ENCODE measurements around the gene CACFD1.

Gene CACFD1

DNA sequence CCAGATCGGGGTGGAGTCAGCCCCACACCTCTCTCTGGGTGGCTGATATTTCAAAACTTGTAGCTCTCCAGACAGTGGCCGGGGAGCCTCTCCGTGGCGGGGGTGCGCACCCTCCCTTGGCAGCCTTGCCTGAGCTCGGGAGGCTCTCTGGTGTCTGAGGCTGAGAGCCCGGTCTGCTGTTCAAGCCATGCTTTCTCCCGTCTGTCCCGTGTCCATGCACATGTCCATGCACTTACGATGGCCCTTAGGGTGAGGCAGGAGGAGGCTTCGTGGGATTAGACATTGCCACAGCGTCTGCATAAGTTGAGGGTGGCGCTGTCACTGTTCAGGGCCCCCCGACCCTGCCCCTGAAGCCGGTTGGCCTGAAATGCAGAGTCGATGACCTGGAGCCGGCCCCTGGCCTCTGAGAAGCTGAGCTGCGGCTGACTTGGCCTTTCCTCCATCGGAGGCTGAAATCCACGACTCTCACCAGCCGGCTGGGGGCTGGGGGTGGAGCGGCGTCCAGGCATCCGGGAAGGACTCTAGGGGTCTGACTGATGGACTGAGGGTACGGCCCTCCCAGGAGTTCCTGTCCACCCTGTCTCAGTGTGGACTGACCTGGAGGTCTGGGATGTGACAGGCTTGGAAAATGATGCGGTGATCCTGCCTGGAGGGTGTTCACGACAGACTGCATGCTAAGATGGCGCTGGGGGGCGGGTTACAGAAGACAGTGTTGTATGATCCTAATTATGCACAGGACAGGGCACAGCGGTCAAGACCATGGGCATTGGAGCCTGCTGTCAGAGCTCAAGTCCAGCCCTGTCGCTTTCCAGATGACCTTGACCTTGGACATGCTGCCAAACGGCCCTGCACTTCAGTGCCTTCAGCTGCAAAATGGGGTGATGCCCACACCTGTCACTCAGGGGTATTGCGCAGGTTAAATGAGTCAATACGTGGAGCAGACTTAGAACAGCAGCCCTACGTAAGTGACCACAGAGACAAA, 37.4 kb downstream of the CACFD1 start (continued):
- TF ChIP-seq, protein P1, sequence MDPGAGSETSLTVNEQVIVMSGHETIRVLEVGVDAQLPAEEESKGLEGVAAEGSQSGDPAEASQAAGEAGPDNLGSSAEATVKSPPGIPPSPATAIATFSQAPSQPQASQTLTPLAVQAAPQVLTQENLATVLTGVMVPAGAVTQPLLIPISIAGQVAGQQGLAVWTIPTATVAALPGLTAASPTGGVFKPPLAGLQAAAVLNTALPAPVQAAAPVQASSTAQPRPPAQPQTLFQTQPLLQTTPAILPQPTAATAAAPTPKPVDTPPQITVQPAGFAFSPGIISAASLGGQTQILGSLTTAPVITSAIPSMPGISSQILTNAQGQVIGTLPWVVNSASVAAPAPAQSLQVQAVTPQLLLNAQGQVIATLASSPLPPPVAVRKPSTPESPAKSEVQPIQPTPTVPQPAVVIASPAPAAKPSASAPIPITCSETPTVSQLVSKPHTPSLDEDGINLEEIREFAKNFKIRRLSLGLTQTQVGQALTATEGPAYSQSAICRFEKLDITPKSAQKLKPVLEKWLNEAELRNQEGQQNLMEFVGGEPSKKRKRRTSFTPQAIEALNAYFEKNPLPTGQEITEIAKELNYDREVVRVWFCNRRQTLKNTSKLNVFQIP (CRISPR knock-in tag; IDR thresholded peaks at IDR 0.05; ENCODE audit: borderline replicate concordance, low read depth): no peak
- TF ChIP-seq ZNF8 (CRISPR knock-in tag; IDR thresholded peaks at IDR 0.05): no peak

DNA sequence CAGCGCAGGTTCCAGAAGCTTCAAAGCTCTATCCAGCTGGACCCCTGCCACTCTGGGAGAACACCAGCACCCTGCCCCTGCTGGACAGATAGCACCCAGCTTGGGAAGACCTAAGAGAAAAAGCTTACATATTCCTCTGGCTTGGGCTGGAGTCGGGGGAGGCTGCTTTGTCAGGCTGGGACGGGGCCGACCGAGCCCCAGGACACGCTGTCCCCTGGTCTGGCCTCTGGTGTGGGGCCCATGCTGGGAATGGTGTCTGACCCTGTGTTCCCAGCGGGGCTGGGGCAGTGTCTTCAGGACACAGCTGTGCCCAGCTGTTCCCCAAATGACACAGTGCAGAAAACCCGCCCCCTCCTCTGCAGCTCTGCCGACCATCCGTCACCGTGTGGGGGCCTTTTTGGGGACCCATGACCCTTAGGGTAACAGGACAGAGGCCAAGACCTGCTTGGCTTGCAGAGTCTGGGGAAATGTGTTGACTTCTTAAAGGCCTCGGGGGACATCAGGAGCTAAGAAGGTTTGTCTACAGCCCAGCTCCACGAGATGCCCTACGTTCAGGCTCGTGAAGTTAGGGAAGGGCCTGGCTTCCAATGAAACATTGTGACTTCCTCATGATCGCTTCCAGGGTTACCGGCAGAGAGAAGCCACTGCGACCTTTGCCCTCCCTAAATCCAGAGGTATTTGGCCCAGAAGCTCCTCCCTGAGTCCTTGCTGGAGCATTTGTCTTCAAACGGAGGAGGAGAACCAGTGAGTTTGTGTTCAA, 39.5 kb downstream of the CACFD1 start:
- TF ChIP-seq, protein P2, sequence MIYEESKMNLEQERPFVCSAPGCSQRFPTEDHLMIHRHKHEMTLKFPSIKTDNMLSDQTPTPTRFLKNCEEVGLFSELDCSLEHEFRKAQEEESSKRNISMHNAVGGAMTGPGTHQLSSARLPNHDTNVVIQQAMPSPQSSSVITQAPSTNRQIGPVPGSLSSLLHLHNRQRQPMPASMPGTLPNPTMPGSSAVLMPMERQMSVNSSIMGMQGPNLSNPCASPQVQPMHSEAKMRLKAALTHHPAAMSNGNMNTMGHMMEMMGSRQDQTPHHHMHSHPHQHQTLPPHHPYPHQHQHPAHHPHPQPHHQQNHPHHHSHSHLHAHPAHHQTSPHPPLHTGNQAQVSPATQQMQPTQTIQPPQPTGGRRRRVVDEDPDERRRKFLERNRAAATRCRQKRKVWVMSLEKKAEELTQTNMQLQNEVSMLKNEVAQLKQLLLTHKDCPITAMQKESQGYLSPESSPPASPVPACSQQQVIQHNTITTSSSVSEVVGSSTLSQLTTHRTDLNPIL (CRISPR knock-in tag; IDR thresholded peaks at IDR 0.05; ENCODE audit: low read depth): no peak
- no peak for TF ChIP-seq PPARA (CRISPR knock-in tag; IDR thresholded peaks at IDR 0.05; ENCODE audit: borderline replicate concordance)
- TF ChIP-seq ESRRG (CRISPR knock-in tag; IDR thresholded peaks at IDR 0.05): no peak
- TF ChIP-seq, protein P3, sequence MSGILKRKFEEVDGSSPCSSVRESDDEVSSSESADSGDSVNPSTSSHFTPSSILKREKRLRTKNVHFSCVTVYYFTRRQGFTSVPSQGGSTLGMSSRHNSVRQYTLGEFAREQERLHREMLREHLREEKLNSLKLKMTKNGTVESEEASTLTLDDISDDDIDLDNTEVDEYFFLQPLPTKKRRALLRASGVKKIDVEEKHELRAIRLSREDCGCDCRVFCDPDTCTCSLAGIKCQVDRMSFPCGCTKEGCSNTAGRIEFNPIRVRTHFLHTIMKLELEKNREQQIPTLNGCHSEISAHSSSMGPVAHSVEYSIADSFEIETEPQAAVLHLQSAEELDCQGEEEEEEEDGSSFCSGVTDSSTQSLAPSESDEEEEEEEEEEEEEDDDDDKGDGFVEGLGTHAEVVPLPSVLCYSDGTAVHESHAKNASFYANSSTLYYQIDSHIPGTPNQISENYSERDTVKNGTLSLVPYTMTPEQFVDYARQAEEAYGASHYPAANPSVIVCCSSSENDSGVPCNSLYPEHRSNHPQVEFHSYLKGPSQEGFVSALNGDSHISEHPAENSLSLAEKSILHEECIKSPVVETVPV (CRISPR knock-in tag; IDR thresholded peaks at IDR 0.05): no peak
- no peak for TF ChIP-seq ISL1 (CRISPR knock-in tag; IDR thresholded peaks at IDR 0.05)
- TF ChIP-seq TCF4 (CRISPR knock-in tag; IDR thresholded peaks at IDR 0.05; ENCODE audit: borderline replicate concordance): no peak
- ATAC-seq: no peak

DNA sequence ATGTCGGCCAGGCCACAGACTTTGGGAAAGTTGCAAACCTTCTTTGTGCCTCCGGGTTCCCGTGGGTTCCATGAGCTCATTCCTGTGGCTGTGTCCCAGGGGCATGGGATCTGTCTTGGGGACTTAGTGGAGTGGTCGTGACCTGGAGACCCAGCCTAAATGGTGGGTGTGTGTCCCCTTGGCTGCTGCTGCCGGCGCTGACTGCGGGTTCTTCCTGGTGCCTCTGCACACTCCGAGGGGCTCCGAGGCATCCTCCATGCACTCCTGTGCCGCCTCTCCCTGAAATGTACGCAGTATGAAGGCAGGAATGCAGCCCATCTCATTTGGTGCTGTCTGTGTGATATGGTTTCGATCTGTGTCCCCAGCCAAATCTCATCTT, 40.1 kb downstream of the CACFD1 start:
- no peak for TF ChIP-seq RARB (CRISPR knock-in tag; IDR thresholded peaks at IDR 0.05)
- TF ChIP-seq TOX (CRISPR knock-in tag; IDR thresholded peaks at IDR 0.05; ENCODE audit: borderline replicate concordance): no peak
- TF ChIP-seq OSR1 (CRISPR knock-in tag; IDR thresholded peaks at IDR 0.05): no peak
- no peak for TF ChIP-seq TCF4 (CRISPR knock-in tag; IDR thresholded peaks at IDR 0.05; ENCODE audit: borderline replicate concordance)
- TF ChIP-seq, protein P4, sequence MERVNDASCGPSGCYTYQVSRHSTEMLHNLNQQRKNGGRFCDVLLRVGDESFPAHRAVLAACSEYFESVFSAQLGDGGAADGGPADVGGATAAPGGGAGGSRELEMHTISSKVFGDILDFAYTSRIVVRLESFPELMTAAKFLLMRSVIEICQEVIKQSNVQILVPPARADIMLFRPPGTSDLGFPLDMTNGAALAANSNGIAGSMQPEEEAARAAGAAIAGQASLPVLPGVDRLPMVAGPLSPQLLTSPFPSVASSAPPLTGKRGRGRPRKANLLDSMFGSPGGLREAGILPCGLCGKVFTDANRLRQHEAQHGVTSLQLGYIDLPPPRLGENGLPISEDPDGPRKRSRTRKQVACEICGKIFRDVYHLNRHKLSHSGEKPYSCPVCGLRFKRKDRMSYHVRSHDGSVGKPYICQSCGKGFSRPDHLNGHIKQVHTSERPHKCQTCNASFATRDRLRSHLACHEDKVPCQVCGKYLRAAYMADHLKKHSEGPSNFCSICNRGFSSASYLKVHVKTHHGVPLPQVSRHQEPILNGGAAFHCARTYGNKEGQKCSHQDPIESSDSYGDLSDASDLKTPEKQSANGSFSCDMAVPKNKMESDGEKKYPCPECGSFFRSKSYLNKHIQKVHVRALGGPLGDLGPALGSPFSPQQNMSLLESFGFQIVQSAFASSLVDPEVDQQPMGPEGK (CRISPR knock-in tag; IDR thresholded peaks at IDR 0.05; ENCODE audit: borderline replicate concordance): no peak
- TF ChIP-seq ZFP3 (CRISPR knock-in tag; IDR thresholded peaks at IDR 0.05): no peak
- TF ChIP-seq, protein P2 (CRISPR knock-in tag; IDR thresholded peaks at IDR 0.05; ENCODE audit: low read depth): no peak
- TF ChIP-seq BACH2 (CRISPR knock-in tag; IDR thresholded peaks at IDR 0.05; ENCODE audit: borderline replicate concordance): no peak
- no peak for TF ChIP-seq ISL1 (CRISPR knock-in tag; IDR thresholded peaks at IDR 0.05)
- no peak for ATAC-seq

DNA sequence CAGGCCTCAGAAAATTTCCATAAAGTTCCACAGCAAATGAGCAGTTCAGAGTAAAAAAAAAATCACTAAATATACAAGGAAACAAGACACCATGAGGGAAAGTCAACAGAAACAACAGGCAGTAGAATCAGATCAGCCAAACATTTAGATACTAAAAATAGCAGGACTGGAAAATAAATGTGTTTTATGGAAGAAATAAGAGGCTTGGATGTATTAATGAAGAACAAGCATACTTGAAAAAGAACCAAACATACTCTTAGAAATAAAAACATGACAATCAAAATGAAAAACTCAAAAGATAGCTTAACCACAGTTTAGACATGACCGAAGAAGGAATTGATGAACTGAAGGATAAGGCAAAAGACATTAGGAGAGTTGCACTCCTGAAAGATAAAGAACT, 42.3 kb downstream of the CACFD1 start:
- ATAC-seq: no peak
- TF ChIP-seq, protein P2 (CRISPR knock-in tag; IDR thresholded peaks at IDR 0.05; ENCODE audit: low read depth): no peak
- peak; percentile 96 for TF ChIP-seq ZFP30 (CRISPR knock-in tag; IDR thresholded peaks at IDR 0.05)

Measured in SK-N-SH treated with all-trans-retinoic acid at 6 μM for 48 hours (cell line).